Keratinocyte (primary cell): ENCODE data around the gene CENPP. TPM values are rescaled to one million over a fixed set of nuclear protein-coding genes. Genes with fewer than 3 reads are reported as not detected.

Experiments
- DNase-seq: peaks from one replicate; pipeline ENCODE4 v3.0.0-alpha.2; 2011; ENCODE audit warnings: low read depth, missing footprints, low spot score
- FAIRE-seq: peaks from 2 replicates; lab custom pipeline; 2011; peaks lifted over from hg19 to GRCh38; lab: Jason Lieb, UNC
- H2AFZ ChIP-seq: 2 replicates; pipeline ENCODE4 v1.6.0; 2012; ENCODE audit warnings: low read length, control low read depth, inconsistent platforms; ENCODE audit not compliant: control insufficient read depth
- H3K27ac ChIP-seq: 2 replicates; pipeline ENCODE4 v1.5.1; 2011; ENCODE audit warnings: low read length; ENCODE audit not compliant: control insufficient read depth, insufficient read depth
- H3K27me3 ChIP-seq: 3 replicates; pipeline ENCODE4 v1.6.0; 2011; ENCODE audit warnings: low read length; ENCODE audit not compliant: control insufficient read depth, insufficient read depth; ENCODE audit errors: extremely low read depth
- H3K36me3 ChIP-seq, 2 experiments: 2 replicates in 1 of 2; 3 replicates in 1 of 2; pipeline ENCODE4 v1.5.1; 2011; ENCODE audit warnings: low read length in 2 of 2, mild to moderate bottlenecking in 1 of 2; ENCODE audit not compliant: control insufficient read depth in 2 of 2, insufficient read depth in 2 of 2; ENCODE audit errors: extremely low read depth in 1 of 2
- H3K4me1 ChIP-seq: 3 replicates; pipeline ENCODE4 v1.5.1; 2011; ENCODE audit warnings: low read length; ENCODE audit not compliant: control insufficient read depth, insufficient read depth; ENCODE audit errors: extremely low read depth
- H3K4me2 ChIP-seq: 3 replicates; pipeline ENCODE4 v1.6.0; 2011; ENCODE audit warnings: low read depth, low read length; ENCODE audit not compliant: control insufficient read depth, insufficient read depth; ENCODE audit errors: extremely low read depth
- H3K4me3 ChIP-seq, 3 experiments: fragments of 200-600 bp in 1 of 3; sonication (generic) in 1 of 3; 2 replicates in 2 of 3; 3 replicates in 1 of 3; pipeline ENCODE4 v1.5.1; 2011 to 2016; ENCODE audit warnings: low read length in 3 of 3, mild to moderate bottlenecking in 3 of 3, control low read depth in 2 of 3, inconsistent platforms in 1 of 3, low read depth in 1 of 3, mixed read lengths in 1 of 3, mixed run types in 1 of 3, moderate library complexity in 1 of 3; ENCODE audit not compliant: control insufficient read depth in 2 of 3, insufficient read depth in 2 of 3; ENCODE audit errors: extremely low read depth in 1 of 3
- H3K79me2 ChIP-seq: 2 replicates; pipeline ENCODE4 v1.6.0; 2012; ENCODE audit warnings: low read length; ENCODE audit not compliant: control insufficient read depth, insufficient read depth
- H3K9ac ChIP-seq: 3 replicates; pipeline ENCODE4 v1.6.0; 2011; ENCODE audit warnings: low read length; ENCODE audit not compliant: control insufficient read depth, insufficient read depth; ENCODE audit errors: extremely low read depth
- H3K9me1 ChIP-seq: 3 replicates; pipeline ENCODE4 v1.6.0; 2011; ENCODE audit warnings: low read length; ENCODE audit not compliant: control insufficient read depth, insufficient read depth; ENCODE audit errors: extremely low read depth
- H3K9me3 ChIP-seq: 2 replicates; pipeline ENCODE4 v1.5.1; 2012; ENCODE audit warnings: low read depth, low read length; ENCODE audit not compliant: control insufficient read depth
- H4K20me1 ChIP-seq: 3 replicates; pipeline ENCODE4 v1.6.0; 2011; ENCODE audit warnings: low read length; ENCODE audit not compliant: control insufficient read depth, insufficient read depth; ENCODE audit errors: extremely low read depth
- CTCF ChIP-seq, 3 experiments: IDR thresholded peaks in 1 of 3; conservative IDR thresholded peaks in 1 of 3; optimal IDR thresholded peaks in 1 of 3; 2 replicates in 2 of 3; 3 replicates in 1 of 3; pipeline versions ENCODE3 to v1.5.1; 2011; ENCODE audit warnings: low read length in 3 of 3, mild to moderate bottlenecking in 3 of 3, moderate library complexity in 2 of 3, control low read depth in 1 of 3, inconsistent platforms in 1 of 3; ENCODE audit not compliant: insufficient read depth in 2 of 3; ENCODE audit errors: extremely low read depth in 1 of 3
- EZH2 ChIP-seq: IDR thresholded peaks from one replicate; pipeline ENCODE4 v1.6.1; 2012; ENCODE audit warnings: inconsistent platforms, mild to moderate bottlenecking, low read length, moderate library complexity
- dilution Hi-C: fragments of 300-500 bp; cut with MboI; formaldehyde crosslinking; loops from one replicate; pipeline ENCODE4 v1.7.0; 2020; ENCODE audit warnings: low sequenced_read_pairs; ENCODE audit not compliant: extremely low pct_ligation_motif_present
- polyA plus RNA-seq, 5 experiments: library from polyadenylated mRNA; depleted of rRNA in 3 of 5; stranded (reverse) in 3 of 5; stranded (forward) in 1 of 5; unstranded in 1 of 5; fragments of >200 nt; gene quantifications; 1 replicate in 1 of 5; 2 replicates in 3 of 5; 3 replicates in 1 of 5; pipeline versions ENCODE4 v1.2.1 to v1.2.3, GENCODE V29; 2011 to 2012; ENCODE audit warnings: missing spikeins in 2 of 5, low read depth in 1 of 5, low replicate concordance in 1 of 5

CENPP gene
- polyA plus RNA-seq, 1 donor (not counting 4 experiments of a cell fraction or from before 2014, with no cell fraction given): 6.7 TPM

- TF ChIP-seq CTCF (optimal IDR thresholded peaks at IDR 0.05 in 1 of 3, IDR thresholded peaks at IDR 0.05 in 1 of 3, conservative IDR thresholded peaks at IDR 0.05 in 1 of 3; ENCODE audit: extremely low read depth in 1 of 3, insufficient read depth in 2 of 3, low read length in 3 of 3) (no peak), EZH2 (no peak)
- dilution Hi-C loops: no loop called here
- Histone ChIP-seq H2AFZ (no peak overlapping the region), H3K4me1 (no peaks in the 10 kb centered on the region), H3K9me1 (no peaks in the 10 kb centered on the region), H3K79me2 (no peaks in the 10 kb centered on the region), H4K20me1 (no peaks in the 10 kb centered on the region), H3K9ac (no peak overlapping the region), H3K4me3 (no peak overlapping the region), H3K4me2 (no peak overlapping the region), H3K27ac (no peak overlapping the region), H3K36me3 (no peaks in the 10 kb centered on the region), H3K9me3 (no peaks in the 10 kb centered on the region), H3K27me3 (no peaks in the 10 kb centered on the region)
- DNase-seq (no peak), FAIRE-seq (no peak)
Measured at GRCh38 chr9:92402360-92402759, 76.6 kb downstream of the CENPP start.

GRCh38 chr9:92402826-92403745, 77.3 kb downstream of the CENPP start:
- H3K4me3 ChIP-seq: no peak overlapping the region
- H3K9ac ChIP-seq: no peak overlapping the region
- no peaks in the 10 kb centered on the region for H3K9me1 ChIP-seq
- dilution Hi-C loops: no loop called here
- H4K20me1 ChIP-seq: no peaks in the 10 kb centered on the region
- no peaks in the 10 kb centered on the region for H3K4me1 ChIP-seq
- FAIRE-seq (no peak), DNase-seq (no peak)
- H3K27me3 ChIP-seq: no peaks in the 10 kb centered on the region
- no peak for TF ChIP-seq EZH2
- no peak for TF ChIP-seq CTCF (optimal IDR thresholded peaks at IDR 0.05 in 1 of 3, IDR thresholded peaks at IDR 0.05 in 1 of 3, conservative IDR thresholded peaks at IDR 0.05 in 1 of 3; ENCODE audit: extremely low read depth in 1 of 3, insufficient read depth in 2 of 3, low read length in 3 of 3)
- H2AFZ ChIP-seq: no peak overlapping the region
- no peaks in the 10 kb centered on the region for H3K36me3 ChIP-seq
- H3K27ac ChIP-seq: no peak overlapping the region
- H3K4me2 ChIP-seq: no peak overlapping the region
- no peaks in the 10 kb centered on the region for H3K9me3 ChIP-seq
- H3K79me2 ChIP-seq: no peaks in the 10 kb centered on the region
